HuH-7 (cell line): ENCODE results near the gene PLEKHM2.

Experiments
- DNase-seq: peaks from one replicate; pipeline ENCODE4 v3.0.0; 2011; ENCODE audit warnings: low spot score

PLEKHM2 gene

GRCh38 chr1:15726508-15726907, 42.4 kb downstream of the PLEKHM2 start:
- no peak for DNase-seq

GRCh38 chr1:15727021-15727420, 42.9 kb downstream of the PLEKHM2 start:
- no peak for DNase-seq

- no peak for DNase-seq
Observed at GRCh38 chr1:15727424-15727823, 43.3 kb downstream of the PLEKHM2 start.

GRCh38 chr1:15727866-15728534, 43.9 kb downstream of the PLEKHM2 start:
- DNase-seq: no peak

- DNase-seq: no peak
Observed at GRCh38 chr1:15728937-15729657, 45.0 kb downstream of the PLEKHM2 start.

- no peak for DNase-seq
Observed at GRCh38 chr1:15730423-15730822, 46.3 kb downstream of the PLEKHM2 start.

- DNase-seq: no peak
Observed at GRCh38 chr1:15730936-15731335, 46.8 kb downstream of the PLEKHM2 start.

- DNase-seq: no peak
Observed at GRCh38 chr1:15731735-15732685, 47.9 kb downstream of the PLEKHM2 start.

- DNase-seq: no peak
Observed at GRCh38 chr1:15732686-15733081, 48.6 kb downstream of the PLEKHM2 start.

- no peak for DNase-seq
Observed at GRCh38 chr1:15733218-15733725, 49.2 kb downstream of the PLEKHM2 start.

GRCh38 chr1:15733726-15734226, 49.7 kb downstream of the PLEKHM2 start:
- DNase-seq: no peak

- DNase-seq: no peak
Observed at GRCh38 chr1:15734296-15734695, 50.2 kb downstream of the PLEKHM2 start.

GRCh38 chr1:15734901-15735300, 50.8 kb downstream of the PLEKHM2 start:
- no peak for DNase-seq

GRCh38 chr1:15735304-15736037, 51.4 kb downstream of the PLEKHM2 start:
- no peak for DNase-seq

GRCh38 chr1:15736038-15736891, 52.1 kb downstream of the PLEKHM2 start, which contains the start of gene SLC25A34:
Gene SLC25A34, plus strand, starts transcription at chr1:15736258. Its CDS starts 228 bp downstream, at chr1:15736486.
- no peak for DNase-seq

- no peak for DNase-seq
Observed at GRCh38 chr1:15736892-15737261, 52.8 kb downstream of the PLEKHM2 start.

GRCh38 chr1:15737324-15738319, 53.5 kb downstream of the PLEKHM2 start:
- no peak for DNase-seq

GRCh38 chr1:15738416-15739113, 54.4 kb downstream of the PLEKHM2 start:
- no peak for DNase-seq

- no peak for DNase-seq
Observed at GRCh38 chr1:15739259-15739658, 55.1 kb downstream of the PLEKHM2 start.
